Measurements from ENCODE around the gene PRKN.

DNA sequence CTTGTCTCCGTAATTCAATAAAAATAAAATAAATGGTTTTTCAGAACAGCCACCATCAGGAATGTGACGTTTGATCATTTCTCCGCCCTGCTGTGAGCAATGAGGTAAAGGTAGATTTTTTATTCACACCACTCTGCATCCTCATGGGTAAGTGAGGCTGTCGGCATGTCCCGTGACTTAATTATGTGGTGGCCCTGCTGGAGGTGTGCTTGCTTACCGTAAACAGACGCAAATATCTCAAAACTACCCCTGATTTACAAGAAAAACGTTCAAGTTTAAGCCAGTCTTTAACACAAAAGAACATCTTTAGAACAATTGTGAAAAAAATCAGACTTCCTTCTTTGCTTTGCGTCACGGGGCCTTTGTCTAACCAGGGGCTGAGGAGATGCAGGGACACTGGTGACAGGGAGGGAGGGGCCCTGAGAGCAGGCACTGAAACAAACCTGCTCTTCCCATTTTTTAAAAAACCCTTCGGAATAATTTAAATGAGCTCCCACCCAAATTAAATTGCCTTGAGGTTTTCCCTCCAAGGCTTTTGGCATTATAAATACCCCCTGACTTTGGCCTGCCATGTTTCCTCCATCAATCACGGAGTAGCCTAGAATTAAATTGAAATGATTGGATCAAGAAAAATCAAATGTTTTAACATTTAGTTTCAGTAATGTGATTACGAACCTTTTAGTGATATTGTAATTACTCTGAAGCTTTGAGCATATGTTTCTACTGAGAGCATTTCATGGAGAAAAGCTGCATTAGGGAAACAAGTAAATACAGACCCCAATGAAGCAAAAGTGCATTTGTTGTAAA is 13.4 kb downstream of the PRKN start:
- TF ChIP-seq, protein P1, sequence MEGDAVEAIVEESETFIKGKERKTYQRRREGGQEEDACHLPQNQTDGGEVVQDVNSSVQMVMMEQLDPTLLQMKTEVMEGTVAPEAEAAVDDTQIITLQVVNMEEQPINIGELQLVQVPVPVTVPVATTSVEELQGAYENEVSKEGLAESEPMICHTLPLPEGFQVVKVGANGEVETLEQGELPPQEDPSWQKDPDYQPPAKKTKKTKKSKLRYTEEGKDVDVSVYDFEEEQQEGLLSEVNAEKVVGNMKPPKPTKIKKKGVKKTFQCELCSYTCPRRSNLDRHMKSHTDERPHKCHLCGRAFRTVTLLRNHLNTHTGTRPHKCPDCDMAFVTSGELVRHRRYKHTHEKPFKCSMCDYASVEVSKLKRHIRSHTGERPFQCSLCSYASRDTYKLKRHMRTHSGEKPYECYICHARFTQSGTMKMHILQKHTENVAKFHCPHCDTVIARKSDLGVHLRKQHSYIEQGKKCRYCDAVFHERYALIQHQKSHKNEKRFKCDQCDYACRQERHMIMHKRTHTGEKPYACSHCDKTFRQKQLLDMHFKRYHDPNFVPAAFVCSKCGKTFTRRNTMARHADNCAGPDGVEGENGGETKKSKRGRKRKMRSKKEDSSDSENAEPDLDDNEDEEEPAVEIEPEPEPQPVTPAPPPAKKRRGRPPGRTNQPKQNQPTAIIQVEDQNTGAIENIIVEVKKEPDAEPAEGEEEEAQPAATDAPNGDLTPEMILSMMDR (conservative IDR thresholded peaks at IDR 0.05), result no peak
- TF ChIP-seq ZFX (IDR thresholded peaks at IDR 0.05), result no peak

Data from C4-2B (cell line).